HFF-Myc (cell line): Measurements from ENCODE around the gene DSC1.
"Not testable (repeated sequence)": the region's sequence is repeated elsewhere in the genome, so short reads cannot be mapped to it uniquely, and the experiment has no call there.

Experiments
- DNase-seq: peaks from one replicate; pipeline ENCODE4 v3.0.0-alpha.2; 2011; ENCODE audit warnings: low read depth; ENCODE audit errors: extremely low read depth
- H3K4me3 ChIP-seq: replicated peaks from 2 replicates; pipeline ENCODE4 v1.5.1; 2011; ENCODE audit warnings: low read depth, mild to moderate bottlenecking, control low read depth, low read length
- CTCF ChIP-seq: IDR thresholded peaks from 2 replicates; pipeline ENCODE4 v1.5.1; 2012; ENCODE audit warnings: mild to moderate bottlenecking, low read depth, low read length, control low read depth; ENCODE audit errors: missing control alignments

Gene DSC1

DNA sequence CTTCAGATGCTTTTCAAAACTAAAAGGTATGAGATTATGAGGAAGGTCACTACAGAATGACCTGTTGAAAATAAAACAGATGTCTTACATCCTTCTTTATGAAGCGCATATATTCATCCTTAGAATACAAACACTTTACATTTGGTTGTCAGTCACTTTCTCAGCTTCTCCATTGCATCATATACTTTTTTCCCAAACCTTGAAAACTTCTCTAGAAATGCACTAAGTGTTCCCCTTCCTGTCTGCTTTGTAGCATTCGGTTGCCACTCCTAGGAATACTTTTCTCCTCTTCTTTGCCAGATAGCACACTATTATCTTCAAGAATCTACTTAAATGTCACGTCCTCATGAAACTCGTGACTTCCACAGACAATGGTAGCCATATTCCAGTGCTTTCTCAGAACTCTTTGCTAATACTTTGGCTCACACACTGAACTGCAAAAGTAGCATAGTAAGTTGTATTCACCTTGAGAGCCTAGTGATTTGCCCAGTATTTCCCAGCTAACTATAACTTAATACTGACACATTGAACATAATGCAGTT is 27.6 kb downstream of the DSC1 start:
- H3K4me3 ChIP-seq = no peak overlapping the region
- no peak for DNase-seq
- TF ChIP-seq CTCF = no peak

GRCh38 chr18:31129398-31130115 is 33.1 kb downstream of the DSC1 start:
- no peak overlapping the region for H3K4me3 ChIP-seq
- DNase-seq = no peak
- no peak for TF ChIP-seq CTCF

DNA sequence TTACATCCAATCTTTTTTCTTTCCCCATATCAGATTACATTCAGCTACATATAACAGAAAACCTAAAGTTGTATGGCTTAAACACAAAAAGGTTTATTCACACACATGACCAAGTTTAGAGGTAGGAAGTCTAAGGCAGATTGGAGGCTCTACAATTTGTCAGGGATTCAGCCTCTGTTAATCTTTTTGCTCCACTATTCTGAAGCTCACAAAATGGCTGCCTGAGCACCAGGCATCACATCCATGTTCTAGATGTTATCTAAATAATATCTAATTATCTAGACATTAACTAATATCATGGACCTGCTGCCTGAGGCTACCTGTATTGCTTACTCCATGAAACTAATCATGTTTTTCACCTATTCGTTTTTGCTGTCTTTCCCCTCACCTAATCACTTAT is 36.8 kb downstream of the DSC1 start:
- TF ChIP-seq CTCF = no peak
- no peak overlapping the region for H3K4me3 ChIP-seq
- no peak for DNase-seq

DNA sequence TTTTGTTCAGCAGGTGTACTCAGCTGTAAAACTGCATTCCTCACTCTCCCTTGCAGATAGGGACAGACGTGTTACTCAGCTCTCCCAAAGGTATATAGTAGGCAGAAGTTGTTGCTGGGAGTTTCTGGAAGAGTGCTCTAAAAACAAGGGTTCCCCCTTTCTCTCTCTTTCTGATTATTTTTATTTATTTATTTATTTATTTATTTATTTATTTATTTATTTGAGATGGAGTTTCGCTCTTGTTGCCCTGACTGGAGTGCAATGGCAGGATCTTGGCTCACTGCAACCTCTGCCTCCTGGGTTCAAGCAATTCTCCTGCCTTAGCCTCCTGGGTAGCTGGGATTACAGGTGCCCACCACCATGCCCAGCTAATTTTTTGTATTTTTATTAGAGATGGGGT is 39.5 kb downstream of the DSC1 start:
- not testable (repeated sequence) for H3K4me3 ChIP-seq, DNase-seq

GRCh38 chr18:31120594-31120993 is 42.1 kb downstream of the DSC1 start:
- H3K4me3 ChIP-seq = no peak overlapping the region
- no peak for DNase-seq
- TF ChIP-seq CTCF = no peak

GRCh38 chr18:31116853-31117595 is 45.6 kb downstream of the DSC1 start:
- no peak for TF ChIP-seq CTCF
- no peak overlapping the region for H3K4me3 ChIP-seq
- DNase-seq = no peak

- TF ChIP-seq CTCF = no peak
- H3K4me3 ChIP-seq = no peak overlapping the region
- no peak for DNase-seq
Observed at GRCh38 chr18:31112804-31113203, 49.9 kb downstream of the DSC1 start.
